ENCODE results near the gene ADPRS.

Gene ADPRS

DNA sequence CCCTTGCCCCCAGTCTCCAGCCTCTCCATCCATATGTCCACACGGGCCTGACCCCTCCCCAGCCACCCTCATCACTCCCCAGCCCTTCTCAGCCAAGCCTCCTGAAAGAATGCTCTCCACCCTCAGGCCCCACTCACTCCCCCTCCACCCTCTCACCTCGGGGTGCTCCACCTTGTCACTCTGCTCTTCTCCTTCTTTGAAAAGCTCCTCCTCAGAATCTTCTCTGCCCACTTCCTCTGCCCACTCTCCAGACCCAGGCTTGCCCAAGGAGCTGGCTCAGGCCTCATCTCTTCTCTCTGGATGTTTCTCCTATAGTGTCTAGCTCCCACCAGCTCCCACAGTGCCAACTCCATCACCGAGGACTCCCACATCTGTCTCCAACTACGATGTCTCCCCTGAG is 22.5 kb downstream of the ADPRS start:
- no peak for DNase-seq

DNA sequence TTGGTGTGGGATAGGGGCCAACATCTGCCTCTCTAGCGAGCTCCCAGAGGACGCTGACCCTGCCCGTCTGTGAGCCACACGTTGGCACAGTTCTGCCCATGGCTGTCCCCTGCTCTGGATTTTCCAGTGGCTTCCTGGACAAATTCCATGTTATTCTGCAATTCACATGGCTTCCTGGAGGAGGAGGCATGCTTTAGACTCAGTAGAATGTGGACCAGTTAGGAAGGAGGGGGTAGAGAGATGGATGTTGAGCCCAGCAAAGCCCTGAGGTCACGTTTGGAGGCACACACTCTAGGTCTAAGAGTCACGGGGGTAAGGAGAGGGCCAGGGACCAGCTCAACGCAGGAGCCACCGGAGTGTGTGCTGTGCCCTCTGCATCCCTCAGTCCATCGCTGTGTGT is 24.1 kb downstream of the ADPRS start:
- no peak for DNase-seq

DNA sequence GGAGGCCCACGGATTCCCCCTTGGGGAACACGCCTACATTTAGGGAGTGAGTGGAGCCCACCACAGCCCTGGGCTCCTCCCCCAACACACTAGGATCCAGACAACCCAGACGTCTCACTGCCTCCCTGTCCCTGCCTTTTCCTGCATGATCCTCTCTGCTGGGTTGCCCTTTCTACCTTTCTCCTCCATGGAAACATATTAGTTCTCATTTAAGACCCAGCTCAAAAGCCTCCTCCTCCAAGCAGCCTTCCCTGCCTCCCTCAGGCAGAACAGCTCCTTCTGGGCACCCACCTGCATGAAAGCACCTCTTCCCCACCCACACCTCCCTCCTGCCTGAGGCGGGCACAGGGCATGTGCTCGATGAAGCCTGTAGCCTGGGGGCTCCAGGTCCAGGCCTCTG is 25.7 kb downstream of the ADPRS start:
- no peak for DNase-seq

GRCh38 chr1:36115200-36115669 is 26.5 kb downstream of the ADPRS start:
- DNase-seq: no peak

- DNase-seq: no peak
Observed at GRCh38 chr1:36115931-36116330, 27.2 kb downstream of the ADPRS start.

DNA sequence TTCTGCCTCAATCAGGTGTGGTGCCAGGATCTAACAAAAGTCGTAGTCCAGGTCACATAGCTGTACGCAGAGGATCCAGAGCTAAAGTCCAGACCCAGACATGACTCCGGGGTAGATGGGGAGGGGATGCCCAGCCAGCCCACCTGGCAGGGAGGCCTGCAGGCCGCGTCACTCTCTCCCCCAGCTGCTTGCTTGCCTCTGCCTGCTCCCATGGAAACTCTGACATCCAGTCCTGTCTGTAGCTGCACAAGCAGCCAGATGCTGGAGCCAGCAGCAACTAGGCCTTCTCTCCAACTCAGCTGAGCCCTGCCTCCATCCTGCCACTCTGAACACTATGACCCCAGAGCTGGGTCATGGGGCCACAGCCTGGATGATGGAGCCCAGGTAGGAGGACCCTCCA is 28.2 kb downstream of the ADPRS start:
- DNase-seq: no peak

GRCh38 chr1:36118447-36119204 is 29.9 kb downstream of the ADPRS start:
- no peak for DNase-seq

- no peak for DNase-seq
Observed at GRCh38 chr1:36119456-36119855, 30.8 kb downstream of the ADPRS start.

- no peak for DNase-seq
Observed at GRCh38 chr1:36122062-36123030, 33.7 kb downstream of the ADPRS start.

GRCh38 chr1:36123356-36123755 is 34.7 kb downstream of the ADPRS start:
- DNase-seq: no peak

DNA sequence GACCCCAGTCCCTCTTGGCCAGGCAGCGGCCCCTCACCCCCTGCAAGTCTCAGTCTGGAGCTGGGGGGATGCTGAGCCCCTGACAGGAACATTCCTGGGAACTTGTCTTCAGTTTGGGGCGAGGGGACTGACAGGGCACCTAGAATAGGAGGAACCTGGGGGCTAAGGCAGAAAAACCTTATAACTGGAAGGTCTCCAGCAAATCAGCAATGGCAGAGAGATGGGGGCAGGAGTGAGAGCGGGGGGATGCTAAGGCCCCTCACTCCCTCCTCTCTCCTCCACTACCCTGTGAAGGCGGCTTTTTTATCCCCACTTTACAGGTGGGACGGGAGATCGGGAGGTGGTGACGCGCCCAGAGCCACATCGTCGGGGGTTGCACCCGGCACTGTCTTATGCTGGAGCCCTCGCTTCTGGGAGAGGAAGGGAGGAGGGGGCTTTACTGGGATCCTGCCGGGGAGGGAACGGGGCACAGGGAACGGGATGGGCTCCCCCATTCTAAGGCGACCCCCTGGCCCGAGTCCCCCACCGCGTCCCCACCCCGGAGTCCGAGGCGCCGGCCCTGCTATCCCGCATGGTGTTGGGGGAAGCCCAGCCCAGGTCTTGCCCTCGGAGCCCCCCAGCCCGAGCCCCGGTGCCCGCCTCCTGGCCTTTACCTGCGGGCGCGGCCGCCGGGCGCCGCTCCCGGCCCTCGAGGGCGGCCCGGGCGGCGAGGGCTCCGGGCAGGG is 35.9 kb downstream of the ADPRS start:
- DNase-seq: no peak

DNA sequence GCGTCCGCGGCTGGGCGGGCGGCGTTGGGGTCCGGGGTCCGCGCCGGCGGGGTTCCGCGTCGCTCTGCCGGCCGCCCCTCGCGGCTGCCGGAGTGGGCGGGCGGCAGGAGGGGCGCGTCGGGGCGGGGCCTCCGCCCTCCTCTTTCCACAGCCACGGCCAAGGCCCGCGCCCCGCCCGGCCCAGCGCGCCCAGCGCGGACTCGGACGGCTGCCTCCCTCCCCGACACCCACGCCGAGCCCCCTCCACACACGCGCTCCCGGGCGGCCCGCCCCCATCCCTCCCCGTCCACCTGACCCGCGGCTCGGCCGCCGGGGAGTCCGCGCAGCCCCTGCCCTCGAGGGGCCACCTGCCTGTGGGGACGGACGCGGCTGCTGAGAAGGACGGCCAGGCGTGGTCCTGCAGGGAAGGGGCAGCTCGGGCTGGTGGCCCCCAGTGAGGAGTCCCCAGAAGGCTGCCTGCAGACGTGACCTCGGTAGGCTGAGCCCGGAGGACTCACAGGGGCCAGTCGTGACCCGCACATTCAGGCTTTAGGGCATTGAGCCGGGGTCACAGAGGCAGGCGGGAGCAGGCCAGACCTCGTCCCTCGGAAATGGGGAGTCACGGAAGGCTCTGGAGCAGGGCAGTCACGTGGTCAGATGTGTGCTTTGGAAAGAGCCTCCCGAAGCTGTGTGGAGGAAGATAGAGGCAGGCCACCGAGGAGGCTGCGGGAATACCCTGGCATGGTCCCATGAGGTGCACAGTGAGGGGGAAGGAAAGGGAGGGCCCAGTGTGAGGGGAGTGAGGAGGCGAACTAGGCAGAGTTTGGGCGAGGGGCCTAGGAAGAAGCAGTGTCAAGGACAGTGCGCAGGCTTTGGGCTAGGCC is 36.7 kb downstream of the ADPRS start, which contains the start of gene COL8A2:
COL8A2 (minus strand) TSS at position 94 of the 863 bp plus-strand sequence. CDS start 24,980 bp downstream, outside the sequence.
- DNase-seq: no peak

DNA sequence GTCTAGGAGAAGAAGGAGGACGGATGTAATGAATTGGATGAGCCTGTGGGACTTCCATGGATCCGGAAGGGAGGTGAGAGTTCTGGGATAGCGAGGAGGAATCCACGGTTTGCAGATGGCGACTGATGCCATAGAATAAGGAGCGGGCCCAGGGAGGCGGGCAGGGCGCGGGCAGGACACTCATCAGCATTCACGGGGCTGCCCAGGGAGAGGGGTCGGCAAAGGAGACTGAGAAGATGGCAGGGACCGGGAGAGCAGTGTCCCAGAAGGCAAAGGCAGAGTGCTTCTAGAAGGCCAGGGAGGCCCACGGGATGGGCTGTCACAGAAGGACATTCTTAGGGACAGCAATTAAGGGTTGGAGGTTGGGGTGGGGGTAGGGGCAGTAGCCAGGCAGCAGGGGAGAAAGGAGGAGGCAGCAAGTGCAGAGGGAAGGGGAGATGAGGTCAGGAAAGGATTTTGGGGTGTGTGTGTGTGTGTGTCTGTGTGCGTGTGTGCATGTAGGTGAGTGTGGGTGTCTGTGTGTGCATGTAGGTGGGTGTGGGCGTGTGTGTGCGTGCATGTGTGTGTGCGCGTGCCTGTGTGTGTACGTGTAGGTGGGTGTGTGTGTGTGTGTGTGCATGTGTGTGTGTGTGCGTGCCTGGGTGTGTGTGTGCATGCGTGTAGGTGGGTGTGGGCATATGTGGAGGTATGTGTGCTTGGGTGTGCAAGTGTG is 37.5 kb downstream of the ADPRS start:
- DNase-seq: no peak

GRCh38 chr1:36126797-36127500 is 38.3 kb downstream of the ADPRS start:
- DNase-seq: no peak

GRCh38 chr1:36128126-36128904 is 39.6 kb downstream of the ADPRS start:
- DNase-seq: no peak

DNA sequence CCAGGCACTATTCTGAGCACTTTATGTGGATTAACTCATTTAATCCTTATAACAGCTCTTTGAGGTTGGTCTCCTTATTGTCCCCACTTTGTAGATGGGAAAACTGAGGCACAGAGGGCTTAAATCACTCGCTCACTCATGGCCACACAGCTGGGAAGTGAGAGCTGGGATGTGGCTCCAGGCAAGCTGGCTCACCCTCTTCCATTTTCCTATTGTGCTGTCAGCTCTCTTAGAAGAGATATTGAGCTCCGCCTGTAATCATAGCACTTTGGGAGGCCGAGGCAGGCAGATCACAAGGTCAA is 40.2 kb downstream of the ADPRS start:
- no peak for DNase-seq

DNA sequence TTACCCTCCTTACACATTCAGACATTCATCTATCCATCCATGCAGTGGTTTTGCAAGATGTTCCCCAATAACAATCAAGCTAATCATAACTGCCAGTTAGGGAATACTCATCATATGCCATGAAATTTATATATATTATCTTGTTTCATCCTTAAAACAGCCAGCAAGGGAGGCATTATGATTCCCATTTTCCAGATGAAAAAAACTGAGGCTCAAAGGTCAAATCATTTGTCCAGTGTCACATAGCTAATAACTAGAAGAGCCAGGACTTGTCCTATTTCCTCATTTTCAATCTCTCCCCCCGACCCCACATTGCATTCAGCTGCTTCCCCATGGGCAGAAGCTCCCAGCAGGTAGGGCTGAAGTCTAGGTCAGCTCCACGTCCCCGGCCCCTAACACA is 43.3 kb downstream of the ADPRS start:
- no peak for DNase-seq

DNA sequence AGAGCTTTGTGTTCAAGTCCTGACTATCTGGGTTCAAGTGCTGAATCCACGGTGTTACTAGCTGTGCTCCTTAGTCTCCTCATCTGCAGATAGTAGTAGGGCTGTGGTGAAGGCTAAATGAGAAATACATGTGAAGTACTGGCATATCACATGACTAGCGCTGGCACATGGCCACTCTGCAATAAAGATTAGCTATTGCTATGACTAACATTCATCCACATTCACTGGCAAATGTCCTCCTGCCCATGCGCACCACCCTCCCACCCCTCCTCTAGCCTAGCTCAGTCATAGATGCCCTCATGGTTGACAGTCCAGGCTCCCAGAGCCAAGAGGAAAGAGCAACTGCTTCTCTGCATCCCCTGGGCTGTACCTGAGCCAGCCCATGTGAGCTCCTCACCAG is 44.8 kb downstream of the ADPRS start:
- no peak for DNase-seq

- DNase-seq: no peak
Observed at GRCh38 chr1:36134031-36134430, 45.3 kb downstream of the ADPRS start.
